NCI-H2081 treated with DMSO at 0.1 percent for 48 hours (cell line): ENCODE data around the gene CASK.
"Not testable (repeated sequence)": the region's sequence is repeated elsewhere in the genome, so short reads cannot be mapped to it uniquely, and the experiment has no call there.

Source experiments
- DNase-seq: peaks from one replicate; lab custom pipeline; 2025; lab: John Stamatoyannopoulos, UW

The CASK gene

GRCh38 chrX:41629539-41629938 lies 293.8 kb downstream of the CASK start:
- DNase-seq = no peak

DNA sequence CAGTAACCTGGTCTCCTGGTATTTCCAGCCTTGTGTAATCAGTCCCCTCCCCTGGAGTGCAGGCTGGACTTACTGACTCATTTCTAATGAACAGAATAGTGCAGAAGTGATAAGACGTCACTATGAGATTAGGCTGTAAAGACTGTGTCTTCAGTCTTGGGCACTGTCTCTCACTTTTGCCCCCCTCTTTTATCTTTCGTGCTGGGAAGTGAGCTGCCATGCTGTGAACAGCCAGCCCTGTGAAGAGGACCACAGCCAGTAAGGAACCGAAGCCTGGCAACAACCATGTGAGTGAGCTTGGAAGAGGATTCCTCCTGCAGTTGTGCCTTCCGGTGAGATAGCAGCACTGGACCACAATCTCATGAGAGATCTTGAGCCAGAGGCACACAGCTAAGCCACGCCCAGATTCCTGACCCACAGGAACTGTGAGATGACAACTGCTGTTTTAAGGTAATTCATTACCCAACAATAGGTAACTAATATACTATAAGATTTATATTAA lies 302.1 kb downstream of the CASK start:
- no peak for DNase-seq

GRCh38 chrX:41619221-41619620 lies 304.1 kb downstream of the CASK start:
- no peak for DNase-seq

DNA sequence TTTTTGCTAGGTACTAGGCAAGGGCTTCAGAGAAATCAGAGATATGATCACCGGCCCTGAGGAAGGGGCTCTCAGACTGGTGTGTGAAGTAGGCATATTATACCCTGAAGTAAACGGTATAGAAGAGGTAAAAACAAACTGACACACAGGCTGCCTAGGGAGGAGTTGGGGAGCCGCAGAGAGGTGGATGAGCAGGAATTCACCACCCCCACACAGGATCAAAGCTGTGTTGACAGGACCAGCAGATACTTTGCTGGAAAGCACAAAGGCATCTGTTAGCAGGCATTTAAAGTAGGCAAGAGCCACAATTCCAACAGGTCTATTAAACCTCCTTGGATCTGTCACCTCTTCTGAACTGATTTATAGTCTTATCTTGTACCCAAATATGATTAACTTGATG lies 306.4 kb downstream of the CASK start:
- DNase-seq = no peak

GRCh38 chrX:41616255-41616654 lies 307.1 kb downstream of the CASK start:
- no peak for DNase-seq

DNA sequence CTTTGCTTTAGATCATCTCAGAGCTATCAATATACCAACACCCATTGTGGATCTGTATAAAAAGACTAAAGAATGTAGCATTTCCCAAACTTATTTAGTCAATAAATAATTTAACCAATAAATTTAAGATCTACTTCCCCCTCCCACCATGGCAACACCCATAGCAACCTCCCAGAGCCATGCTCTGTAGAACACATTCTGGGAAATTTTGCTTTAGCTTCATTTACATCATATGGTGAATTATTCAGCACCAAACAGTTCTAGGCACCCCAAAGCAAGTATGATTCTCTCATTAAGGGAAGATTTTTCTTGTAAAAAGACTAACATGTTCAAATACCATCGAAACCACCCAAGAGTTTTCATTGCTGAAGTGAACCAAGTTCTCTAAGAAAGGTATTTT lies 315.1 kb downstream of the CASK start:
- no peak for DNase-seq

GRCh38 chrX:41607264-41607832 lies 316.0 kb downstream of the CASK start:
- DNase-seq = no peak

DNA sequence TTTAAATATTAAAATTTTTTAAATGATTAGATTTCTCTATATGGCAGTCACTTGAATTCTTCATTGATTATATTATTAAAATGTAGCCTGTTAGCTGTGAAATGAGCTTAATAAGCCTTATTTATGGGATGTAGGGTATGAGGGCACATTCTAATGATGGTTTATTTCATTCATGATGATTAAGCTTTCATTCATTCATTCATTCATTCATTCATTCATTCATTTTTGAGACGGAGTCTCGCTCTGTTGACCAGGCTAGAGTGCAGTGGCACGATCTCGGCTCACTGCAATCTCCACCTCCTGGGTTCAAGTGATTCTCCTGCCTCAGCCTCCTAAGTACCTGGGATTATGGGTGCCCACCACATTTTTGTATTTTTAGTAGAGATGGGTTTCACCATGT lies 317.3 kb downstream of the CASK start:
- DNase-seq = not testable (repeated sequence)

- no peak for DNase-seq
These were observed 318.4 kb downstream of the CASK start for GRCh38 chrX:41604766-41605543.

- no peak for DNase-seq
These were observed 319.2 kb downstream of the CASK start for GRCh38 chrX:41604177-41604576.

- DNase-seq = no peak
These were observed 319.8 kb downstream of the CASK start for GRCh38 chrX:41603596-41603995.

DNA sequence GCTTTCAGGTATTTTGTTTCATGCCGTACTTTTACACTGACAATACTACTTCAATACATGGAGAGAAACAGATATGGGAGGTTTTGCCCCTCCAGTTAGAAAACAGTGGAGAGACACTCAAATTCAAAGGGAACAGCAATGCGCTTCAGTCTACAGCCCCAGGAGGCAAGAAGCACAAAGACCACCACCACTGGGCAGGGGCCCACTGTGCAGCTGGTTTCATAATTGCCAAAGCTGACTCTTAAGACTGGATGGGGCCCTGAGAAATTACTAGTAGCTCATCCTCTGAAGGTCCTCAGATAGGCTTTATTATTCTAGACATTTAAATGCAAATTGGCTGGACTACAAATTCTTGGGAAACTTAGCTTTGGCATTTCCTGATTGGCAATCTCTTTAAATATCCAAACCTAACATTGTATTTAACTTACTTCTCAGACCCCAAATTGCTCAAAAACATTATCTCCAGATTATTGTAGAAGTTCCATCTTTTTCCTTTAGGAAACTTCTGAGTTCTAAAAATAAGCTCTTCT lies 320.5 kb downstream of the CASK start:
- no peak for DNase-seq

DNA sequence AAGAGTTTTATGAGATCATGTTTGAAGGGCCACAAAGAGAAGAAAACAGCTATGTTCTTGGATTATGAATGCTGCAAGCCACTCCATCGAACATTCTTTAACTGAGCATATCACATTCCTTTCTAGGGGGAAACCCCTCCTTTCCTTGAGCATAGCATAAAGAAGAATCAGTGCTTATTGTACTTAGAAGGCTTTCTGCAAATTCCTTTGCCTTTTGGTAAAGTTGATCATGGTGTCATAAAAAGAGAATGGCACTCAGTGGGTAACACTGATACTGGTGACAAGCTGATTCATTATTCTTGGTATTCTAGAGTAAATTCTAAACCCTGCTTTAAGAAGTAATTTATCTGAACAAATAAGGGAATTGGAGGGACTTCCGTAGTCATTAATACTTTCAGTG lies 323.1 kb downstream of the CASK start:
- no peak for DNase-seq

DNA sequence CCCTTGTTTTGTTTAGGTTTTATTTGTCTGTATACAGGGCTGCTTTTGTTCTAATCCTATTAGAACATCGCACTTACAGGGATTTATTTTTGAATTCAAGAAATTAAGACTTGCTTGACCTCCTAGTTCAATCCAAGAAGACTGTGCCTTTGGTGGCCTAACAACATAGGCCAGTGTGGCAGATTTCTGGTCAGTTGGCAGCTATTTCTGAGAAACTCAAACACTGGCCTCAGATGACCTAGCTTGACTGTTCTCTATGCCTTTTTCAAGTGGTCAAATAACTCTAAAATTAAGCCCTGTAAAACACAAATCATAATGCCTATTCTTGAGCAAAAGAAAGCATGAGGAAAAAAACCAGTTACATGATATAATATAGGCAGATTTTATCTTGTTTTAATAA lies 323.8 kb downstream of the CASK start:
- no peak for DNase-seq

DNA sequence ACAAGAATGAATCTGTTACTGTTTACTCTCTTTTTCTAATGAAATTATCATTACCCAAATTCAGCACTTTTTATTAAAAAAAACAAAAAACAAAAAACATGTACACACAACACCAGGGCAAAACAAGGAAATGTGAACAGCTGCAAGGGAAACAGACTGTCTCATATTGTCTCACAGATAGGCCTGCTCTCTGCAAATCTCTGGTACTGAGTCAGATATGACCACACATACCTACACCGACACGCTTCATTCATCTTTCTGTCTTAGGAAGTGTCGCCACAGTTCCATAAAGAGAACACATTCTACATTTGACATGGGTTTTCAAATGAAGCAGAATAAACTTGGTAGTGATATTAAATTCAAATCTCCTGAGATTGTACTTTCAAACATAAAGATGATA lies 326.8 kb downstream of the CASK start:
- DNase-seq = no peak

DNA sequence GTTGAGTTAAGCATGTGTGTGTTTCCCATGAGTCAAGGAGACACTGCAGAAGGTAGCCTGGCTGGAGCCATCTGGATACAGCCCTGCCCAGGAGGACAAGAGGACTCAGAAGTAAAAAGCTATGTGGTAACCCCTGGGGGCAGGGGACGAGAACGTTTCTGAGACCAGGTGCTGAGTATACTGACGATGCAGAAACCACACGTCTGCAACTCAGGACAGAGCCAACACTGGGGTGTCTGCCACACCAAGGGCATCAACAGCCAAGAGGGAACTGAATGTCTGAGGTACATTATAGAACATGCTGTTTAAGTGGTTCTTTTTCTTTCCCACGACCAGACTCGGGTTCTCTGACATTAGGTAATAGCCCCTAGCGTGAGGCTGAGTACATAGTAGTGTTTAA lies 328.7 kb downstream of the CASK start:
- no peak for DNase-seq

DNA sequence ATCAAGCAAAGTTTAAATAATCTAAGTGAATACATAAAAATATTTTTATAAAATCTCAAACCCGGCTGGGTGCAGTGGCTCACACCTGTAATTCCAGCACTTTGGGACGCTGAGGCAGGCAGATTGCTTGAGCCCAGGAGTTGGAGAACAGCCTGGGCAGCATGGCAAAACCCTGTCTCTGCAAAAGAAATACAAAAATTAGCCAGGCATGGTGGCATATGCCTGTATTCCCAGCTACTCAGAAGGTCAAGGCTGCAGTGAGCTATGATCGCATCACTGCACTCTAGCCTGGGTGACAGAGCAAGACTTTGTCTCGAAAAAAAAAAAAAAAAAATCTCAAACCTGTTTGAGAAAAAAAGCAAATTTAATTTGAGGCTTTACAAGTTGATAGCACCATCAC lies 331.4 kb downstream of the CASK start:
- DNase-seq = no peak

- DNase-seq = no peak
These were observed 332.7 kb downstream of the CASK start for GRCh38 chrX:41590641-41591040.

DNA sequence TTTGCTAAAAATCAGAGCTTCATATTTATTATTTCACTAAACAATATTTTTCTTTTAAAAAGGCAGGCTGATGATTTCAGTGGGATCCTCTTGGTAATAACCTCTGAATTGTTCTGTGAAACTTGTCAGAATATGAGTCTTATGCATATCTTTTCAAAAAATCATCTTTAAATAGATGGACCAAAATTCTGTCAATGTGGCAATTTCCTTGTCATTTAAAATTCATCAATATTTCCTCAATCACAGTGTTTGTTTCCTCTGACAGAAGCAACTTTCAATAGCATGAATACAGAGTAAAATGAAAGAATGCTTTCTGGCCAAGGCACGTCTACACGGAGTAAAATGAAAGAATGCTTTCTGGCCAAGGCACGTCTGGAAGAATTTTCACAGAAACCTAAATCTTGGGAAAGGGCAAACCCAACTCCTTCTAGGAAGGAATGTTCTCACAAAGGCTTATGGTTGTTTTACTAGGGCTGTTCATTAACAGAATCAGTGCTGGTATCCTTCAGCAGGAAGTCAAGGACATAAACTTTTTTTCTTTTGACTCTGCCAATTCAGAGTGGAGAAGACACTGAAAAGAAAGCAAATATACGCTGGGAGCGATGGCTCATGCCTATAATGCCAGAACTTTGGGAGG lies 333.6 kb downstream of the CASK start:
- DNase-seq = no peak

GRCh38 chrX:41588271-41588670 lies 335.1 kb downstream of the CASK start:
- DNase-seq = no peak

DNA sequence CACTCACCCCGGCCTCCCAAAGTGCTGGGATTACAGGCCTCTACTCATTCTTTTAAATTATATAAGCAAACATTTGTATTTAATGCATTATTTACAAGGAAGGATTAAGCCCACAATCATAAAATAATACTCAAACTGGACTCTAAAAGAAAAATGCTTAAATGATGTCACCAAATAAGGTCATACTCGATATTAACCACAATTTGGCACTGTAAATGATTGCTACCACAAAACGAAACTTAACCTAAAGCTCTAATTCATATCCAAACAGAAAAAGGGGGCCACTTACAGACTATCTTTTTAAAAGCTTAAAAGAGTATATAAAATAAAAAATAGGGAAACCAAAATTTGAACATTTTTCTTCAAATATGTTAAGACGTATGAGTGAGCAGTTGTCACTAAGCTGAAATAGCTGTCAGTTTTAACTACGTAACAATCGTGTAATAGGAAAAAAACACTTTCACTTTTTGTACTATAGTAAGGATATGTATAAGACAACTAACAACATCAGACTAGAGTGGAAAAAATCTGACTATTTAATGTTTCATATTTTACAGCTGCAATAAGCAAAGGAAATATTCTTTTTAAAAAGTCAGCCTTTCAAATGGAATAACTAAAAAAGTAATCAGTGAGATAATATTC lies 342.8 kb downstream of the CASK start:
- DNase-seq = no peak

- no peak for DNase-seq
These were observed 359.5 kb downstream of the CASK start for GRCh38 chrX:41563876-41564275.

- DNase-seq = no peak
These were observed 362.3 kb downstream of the CASK start for GRCh38 chrX:41561045-41561444.
